GM21619 (cell line): Measurements from ENCODE around the gene CLSTN1.

Experiments used
- ATAC-seq: cut with Tn5 transposase; IDR thresholded peaks from one replicate; pipeline ENCODE4 v1.9.1; 2021; ENCODE audit not compliant: unreplicated experiment

The CLSTN1 gene

GRCh38 chr1:9732123-9732971 is 91.4 kb downstream of the CLSTN1 start:
- no peak for ATAC-seq

GRCh38 chr1:9731561-9731960 is 92.2 kb downstream of the CLSTN1 start:
- ATAC-seq: no peak

- ATAC-seq: no peak
Observed at GRCh38 chr1:9731051-9731537, 92.7 kb downstream of the CLSTN1 start.

- ATAC-seq: no peak
Observed at GRCh38 chr1:9730096-9730901, 93.5 kb downstream of the CLSTN1 start.

- ATAC-seq: no peak
Observed at GRCh38 chr1:9729523-9729922, 94.2 kb downstream of the CLSTN1 start.

- no peak for ATAC-seq
Observed at GRCh38 chr1:9728451-9729295, 95.1 kb downstream of the CLSTN1 start.

- ATAC-seq: no peak
Observed at GRCh38 chr1:9726905-9727595, 96.7 kb downstream of the CLSTN1 start.

GRCh38 chr1:9726406-9726805 is 97.4 kb downstream of the CLSTN1 start:
- no peak for ATAC-seq

GRCh38 chr1:9724706-9725476 is 98.9 kb downstream of the CLSTN1 start:
- no peak for ATAC-seq

- ATAC-seq: no peak
Observed at GRCh38 chr1:9723926-9724325, 99.8 kb downstream of the CLSTN1 start.

GRCh38 chr1:9723068-9723805 is 100.5 kb downstream of the CLSTN1 start:
- no peak for ATAC-seq

GRCh38 chr1:9722378-9722749 is 101.4 kb downstream of the CLSTN1 start:
- no peak for ATAC-seq

- ATAC-seq: no peak
Observed at GRCh38 chr1:9721606-9722377, 102.0 kb downstream of the CLSTN1 start.

GRCh38 chr1:9720785-9721605 is 102.8 kb downstream of the CLSTN1 start:
- no peak for ATAC-seq

GRCh38 chr1:9719978-9720722 is 103.6 kb downstream of the CLSTN1 start:
- ATAC-seq: no peak

- ATAC-seq: no peak
Observed at GRCh38 chr1:9718006-9718680, 105.6 kb downstream of the CLSTN1 start.
